GM12891 (cell line): ENCODE measurements around the gene THNSL1.

ENCODE experiments used
- POLR2A ChIP-seq: IDR thresholded peaks from 2 replicates; pipeline ENCODE4 v1.6.1; 2011; ENCODE audit warnings: low read depth, low read length, control low read depth
- POLR2AphosphoS5 ChIP-seq: IDR thresholded peaks from 2 replicates; pipeline ENCODE4 v1.6.1; 2011; ENCODE audit warnings: low read depth, low read length, control low read depth

DNA sequence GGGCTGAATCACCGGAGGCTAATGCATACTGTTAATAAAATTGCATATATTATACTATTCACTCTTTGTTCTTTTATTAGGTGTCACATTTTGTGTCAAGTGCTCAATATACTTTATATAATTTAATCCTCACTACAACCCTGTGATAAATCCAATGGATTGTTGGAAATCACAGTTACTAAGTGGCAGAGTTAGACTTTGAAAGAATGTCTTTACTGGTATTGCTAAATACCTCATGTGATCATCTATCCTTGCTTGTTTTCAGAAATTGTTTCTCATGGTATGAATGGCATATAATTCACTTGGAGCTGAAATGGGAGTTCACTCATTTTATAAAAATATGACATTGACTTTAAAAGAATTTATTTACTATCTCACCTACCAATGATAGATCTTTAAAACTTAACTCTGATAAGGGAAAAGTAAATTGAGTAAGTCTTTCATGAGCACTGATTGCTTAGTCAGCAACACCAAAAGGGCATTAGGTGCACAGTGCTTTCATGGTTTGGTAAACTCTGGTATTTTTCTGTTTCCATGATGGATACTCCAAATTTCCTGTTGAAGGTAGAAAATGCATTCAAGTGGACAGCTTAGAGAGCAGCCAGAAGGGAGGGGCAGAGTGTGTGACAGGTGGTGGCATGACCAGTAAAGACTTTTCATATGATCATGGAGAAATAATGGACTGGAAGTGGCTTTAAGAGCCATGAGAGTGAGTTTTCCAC is 23.0 kb upstream of the THNSL1 start:
- TF ChIP-seq POLR2A: no peak
- TF ChIP-seq POLR2AphosphoS5: no peak
